ENCODE data around the gene MBD5.

DNA sequence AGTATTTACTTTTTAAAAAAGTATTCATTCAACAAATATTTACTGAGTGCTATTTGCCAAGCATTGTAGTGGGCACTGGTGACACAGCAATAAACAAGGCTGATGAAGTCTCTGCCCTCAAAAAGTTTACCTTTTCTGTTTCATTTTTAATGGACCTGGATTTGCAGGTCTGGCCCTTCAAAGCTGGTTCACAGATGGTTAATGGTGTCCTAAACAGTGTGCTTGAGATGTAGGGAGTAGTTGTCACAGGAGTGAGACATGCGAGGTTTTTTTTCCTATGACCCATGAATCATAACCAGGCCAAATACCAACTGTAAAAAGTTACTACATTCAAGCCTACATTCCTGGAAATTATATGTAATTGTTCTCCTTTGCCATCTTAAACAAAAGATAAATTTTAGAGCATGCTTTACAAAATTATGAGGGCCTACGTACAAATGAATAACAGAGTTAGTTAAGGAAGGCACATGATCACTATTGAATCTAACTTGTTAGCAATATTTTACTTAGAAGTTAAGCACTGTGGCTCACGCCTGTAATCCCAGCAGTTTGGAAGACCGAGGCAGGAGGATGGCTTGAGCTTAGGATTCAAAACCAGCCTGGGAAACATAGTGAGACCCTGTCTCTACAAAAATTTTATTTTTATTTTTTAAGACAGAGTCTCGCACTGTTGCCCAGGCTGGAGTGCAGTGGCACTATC is 223.9 kb downstream of the MBD5 start:
- TF ChIP-seq, protein P1, sequence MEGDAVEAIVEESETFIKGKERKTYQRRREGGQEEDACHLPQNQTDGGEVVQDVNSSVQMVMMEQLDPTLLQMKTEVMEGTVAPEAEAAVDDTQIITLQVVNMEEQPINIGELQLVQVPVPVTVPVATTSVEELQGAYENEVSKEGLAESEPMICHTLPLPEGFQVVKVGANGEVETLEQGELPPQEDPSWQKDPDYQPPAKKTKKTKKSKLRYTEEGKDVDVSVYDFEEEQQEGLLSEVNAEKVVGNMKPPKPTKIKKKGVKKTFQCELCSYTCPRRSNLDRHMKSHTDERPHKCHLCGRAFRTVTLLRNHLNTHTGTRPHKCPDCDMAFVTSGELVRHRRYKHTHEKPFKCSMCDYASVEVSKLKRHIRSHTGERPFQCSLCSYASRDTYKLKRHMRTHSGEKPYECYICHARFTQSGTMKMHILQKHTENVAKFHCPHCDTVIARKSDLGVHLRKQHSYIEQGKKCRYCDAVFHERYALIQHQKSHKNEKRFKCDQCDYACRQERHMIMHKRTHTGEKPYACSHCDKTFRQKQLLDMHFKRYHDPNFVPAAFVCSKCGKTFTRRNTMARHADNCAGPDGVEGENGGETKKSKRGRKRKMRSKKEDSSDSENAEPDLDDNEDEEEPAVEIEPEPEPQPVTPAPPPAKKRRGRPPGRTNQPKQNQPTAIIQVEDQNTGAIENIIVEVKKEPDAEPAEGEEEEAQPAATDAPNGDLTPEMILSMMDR (IDR thresholded peaks at IDR 0.05) = no peak
- TF ChIP-seq EP300 (IDR thresholded peaks at IDR 0.05) = no peak
- TF ChIP-seq POLR2A (IDR thresholded peaks at IDR 0.05) = no peak
- no peak for TF ChIP-seq POLR2AphosphoS5 (IDR thresholded peaks at IDR 0.05)
